Tongue (tissue), 2 donors: Measurements from ENCODE around the gene SH2B3. TPM values are rescaled to one million over a fixed set of nuclear protein-coding genes. Genes with fewer than 3 reads are reported as not detected.
"Not testable (repeated sequence)": the region's sequence is repeated elsewhere in the genome, so short reads cannot be mapped to it uniquely, and the experiment has no call there.

Experiments used
- DNase-seq: peaks from one replicate; pipeline ENCODE4 v3.0.0-alpha.2; 2015
- total RNA-seq: library from RNA; depleted of rRNA; stranded (reverse); fragments of >200 nt; gene quantifications from one replicate; pipeline ENCODE4 v1.2.3, GENCODE V29; 2014

The SH2B3 gene
- total RNA-seq, 1 donor from 2014 or later: 11.7 TPM

DNA sequence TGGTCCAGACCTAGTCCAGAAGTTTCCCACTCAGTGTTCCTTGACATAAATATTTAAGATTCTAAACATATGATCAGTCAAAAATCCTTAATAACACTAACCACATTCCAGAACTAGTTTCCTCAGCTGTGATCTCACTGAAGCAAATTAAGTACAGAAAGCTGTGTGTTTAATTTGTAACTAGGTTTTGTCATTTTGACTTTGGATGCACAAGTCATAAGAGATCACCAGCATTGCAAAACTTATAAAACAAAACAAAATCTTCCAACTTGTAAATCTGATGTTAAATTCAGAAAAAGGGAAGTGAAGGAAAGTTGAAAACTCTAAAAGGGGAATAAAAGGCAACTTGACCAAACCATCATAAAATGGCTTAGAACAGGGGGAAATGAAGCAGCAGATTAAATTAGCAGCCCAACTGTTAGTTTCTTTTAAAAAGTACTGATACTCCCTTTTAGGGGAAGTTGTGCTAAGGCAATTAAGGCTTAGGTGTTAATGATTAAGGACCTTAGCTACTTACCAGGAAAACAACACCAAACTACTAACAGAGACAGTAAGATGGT lies 56.6 kb downstream of the SH2B3 start:
- DNase-seq: peak; percentile 20

DNA sequence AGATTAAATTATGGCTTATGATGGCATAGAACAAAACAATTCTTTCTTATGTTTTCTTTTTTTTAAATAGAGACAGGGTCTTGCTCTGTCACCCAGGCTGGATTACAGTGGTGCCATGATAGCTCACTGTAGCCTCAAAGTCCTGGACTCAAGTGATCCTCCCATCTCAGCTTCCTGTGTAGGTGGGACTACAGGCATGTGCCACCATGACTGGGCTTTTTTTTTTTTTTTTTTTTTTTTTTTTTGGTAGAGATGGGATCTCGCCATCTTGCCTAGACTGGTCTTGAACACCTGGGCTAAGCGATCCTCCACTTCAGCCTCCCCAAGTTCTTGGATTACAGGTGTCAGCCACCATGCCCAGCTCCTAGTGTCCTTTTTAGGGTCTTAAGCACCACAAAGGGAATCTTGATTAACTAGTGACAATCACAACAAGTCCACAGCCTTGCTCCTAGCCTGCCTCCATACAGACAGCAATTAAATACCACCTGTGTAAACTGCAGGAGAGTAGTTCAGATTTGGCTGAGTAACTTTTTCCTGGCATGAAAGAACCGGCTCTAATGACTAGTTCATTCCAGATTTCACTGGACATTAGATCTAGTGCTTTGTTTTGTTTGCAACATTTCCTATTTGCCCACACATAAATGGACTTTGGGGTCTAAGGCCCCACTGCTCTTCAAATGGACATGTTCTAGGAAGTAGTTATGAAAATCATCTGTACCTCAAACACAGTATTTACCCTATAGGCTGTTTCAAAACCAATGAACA lies 61.6 kb downstream of the SH2B3 start:
- no peak for DNase-seq

DNA sequence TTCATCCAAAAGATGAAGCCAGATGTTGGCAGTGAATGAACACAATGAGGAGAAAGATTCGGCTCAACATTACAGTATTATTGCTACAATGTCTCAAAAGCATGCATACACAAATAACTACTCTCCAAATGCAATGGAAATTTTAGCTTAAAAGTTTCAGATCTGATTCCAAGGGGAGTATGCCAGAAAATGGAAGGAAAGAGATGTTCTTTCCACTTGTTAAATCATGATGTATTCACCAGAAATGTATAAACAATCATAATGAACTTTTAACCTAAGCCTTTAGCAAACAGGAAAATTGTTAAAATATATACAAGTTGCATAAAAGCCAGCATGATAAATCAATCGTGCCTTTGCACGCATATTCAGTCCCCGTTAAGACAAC lies 62.1 kb downstream of the SH2B3 start:
- peak; percentile 87 for DNase-seq

DNA sequence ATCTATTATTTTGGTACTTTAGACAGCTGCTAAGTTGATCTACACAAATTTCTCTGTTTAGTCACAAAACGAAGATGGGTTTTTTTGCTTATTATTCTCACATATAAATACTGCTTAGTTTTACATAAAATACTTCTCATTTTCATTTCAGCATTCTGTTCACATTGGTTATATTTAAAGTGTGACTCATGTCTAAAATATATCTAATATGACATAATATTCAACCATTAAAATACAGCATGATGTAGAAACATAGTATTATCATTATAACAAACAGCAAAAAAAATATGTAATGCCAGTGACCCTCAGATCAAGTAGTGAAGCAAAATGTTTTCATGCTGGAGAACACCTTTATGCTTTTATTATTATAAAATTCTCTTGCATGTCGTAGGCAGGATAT lies 63.7 kb downstream of the SH2B3 start:
- DNase-seq: no peak

DNA sequence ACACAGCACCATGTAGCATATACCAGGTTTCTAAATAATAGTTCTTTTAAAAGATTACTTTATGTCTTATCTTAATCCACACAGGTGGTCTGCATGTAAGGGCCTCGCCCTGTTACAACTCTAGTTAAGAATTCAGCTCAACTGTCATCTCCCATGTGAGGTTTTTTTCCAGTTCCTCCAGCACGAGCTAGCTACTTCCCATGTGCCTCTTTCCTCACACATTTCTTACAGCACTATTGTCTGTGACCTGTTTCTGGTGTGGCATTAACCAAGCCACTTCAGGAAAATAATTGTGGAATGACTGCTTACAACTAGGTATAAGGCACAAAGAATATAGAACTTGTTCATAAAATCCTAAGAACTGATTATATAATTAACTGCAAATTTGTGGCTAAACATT lies 65.5 kb downstream of the SH2B3 start:
- DNase-seq: no peak

DNA sequence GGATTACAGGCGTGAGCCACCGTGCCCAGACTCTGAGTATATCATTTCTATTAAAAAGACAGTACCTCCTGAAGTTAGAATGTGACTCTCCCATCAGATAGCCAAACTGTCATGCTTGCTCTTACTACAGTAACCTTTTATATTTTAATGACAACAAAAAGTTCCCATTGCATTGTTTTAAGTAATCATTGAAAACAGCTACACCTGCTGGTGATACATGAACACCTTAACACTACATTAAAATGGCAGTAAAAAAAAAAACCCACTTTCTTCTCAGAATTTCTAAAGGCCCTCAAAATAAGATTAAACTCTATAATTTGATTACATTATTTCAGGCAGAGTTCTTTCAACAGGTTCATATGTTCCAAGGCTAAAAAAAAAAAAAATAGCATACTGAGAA lies 76.7 kb downstream of the SH2B3 start:
- DNase-seq: no peak

DNA sequence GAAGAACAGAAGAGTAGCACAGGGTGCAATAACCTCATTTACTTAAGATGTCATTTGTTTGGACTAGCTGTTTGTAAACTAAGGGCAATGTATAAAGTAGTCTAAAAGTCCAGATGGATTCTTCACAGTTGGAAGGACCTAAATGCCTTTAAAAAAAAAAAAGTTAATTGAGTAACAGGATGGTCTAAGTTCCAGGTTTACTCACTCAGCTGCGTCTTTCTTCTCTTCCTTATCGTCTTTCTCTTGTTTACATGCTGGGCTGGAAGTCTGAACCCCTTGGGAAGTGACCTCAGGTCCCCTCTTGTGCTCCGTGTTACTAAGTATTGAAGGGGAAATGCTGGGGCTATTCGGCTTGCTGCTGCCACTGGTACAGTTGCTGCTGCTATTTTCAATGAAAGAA lies 82.5 kb downstream of the SH2B3 start:
- DNase-seq: no peak

DNA sequence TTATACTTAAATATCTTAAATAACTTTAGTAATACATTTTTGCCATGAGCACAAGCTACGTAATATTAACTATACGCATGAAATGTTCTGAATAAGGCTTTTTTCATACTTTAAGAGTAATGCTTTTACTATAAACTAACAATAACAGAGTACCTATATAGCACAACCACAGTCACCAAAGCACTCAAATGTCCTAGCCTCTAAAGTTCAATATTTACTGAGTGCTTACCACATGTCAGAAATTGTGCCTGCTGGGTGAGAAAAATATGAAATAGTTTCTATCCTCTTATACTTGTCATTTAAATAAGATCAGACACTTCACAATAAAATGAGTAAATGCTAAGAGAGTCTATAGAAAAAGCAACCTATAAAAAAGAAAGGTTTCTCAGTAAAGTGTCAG lies 83.1 kb downstream of the SH2B3 start:
- no peak for DNase-seq

DNA sequence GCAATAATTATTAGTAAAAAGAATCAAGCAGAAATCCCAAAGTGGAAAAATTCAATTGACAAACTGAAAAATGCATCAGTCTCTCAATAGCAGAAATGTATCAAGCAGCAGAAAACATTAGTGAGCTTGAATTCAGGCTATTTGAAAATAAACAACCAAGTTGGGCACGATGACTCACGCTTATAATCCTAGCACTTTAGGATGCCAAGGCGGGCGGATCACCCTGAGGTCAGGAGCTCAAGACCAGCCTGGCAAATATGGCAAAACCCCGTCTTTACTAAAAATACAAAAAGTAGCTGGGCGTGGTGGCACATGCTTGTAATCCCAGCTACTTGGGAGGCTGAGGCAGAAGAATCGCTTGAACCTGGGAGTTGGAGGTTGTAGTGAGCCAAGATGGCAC lies 87.3 kb downstream of the SH2B3 start:
- DNase-seq: not testable (repeated sequence)

DNA sequence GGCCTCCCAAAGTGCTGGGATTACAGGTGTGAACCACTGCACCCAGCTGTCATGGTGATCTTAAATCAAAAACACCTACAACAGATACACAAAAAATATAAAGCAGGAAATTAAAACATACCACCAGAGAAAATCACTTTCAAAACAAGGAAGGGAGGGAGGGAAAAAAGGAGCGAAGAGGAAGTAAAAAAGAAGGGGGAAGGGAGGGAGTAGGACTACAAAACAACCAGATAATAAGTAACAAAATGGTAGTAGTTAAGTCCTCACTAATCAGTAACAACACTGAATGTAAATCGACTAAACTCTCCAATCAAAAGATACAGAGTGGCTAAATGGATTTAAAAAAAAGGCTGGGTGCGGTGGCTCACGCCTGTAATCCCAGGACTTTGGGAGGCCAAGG lies 89.0 kb downstream of the SH2B3 start:
- DNase-seq: no peak

Other genes starting within 250 kb of the SH2B3 start
- 4.5 TPM for gene PHETA1, start 36.8 kb upstream of the SH2B3 start, total RNA-seq
- gene ATXN2, start 193.4 kb downstream of the SH2B3 start, total RNA-seq: 51.4 TPM